Measurements from ENCODE around the gene MYO9B.

Gene MYO9B

GRCh38 chr19:17246681-17247425 lies 171.3 kb downstream of the MYO9B start:
- intact Hi-C loops (cut with DNase I), result no loop called here
- peak in 1 of 10 donors; percentile 87 for DNase-seq

DNA sequence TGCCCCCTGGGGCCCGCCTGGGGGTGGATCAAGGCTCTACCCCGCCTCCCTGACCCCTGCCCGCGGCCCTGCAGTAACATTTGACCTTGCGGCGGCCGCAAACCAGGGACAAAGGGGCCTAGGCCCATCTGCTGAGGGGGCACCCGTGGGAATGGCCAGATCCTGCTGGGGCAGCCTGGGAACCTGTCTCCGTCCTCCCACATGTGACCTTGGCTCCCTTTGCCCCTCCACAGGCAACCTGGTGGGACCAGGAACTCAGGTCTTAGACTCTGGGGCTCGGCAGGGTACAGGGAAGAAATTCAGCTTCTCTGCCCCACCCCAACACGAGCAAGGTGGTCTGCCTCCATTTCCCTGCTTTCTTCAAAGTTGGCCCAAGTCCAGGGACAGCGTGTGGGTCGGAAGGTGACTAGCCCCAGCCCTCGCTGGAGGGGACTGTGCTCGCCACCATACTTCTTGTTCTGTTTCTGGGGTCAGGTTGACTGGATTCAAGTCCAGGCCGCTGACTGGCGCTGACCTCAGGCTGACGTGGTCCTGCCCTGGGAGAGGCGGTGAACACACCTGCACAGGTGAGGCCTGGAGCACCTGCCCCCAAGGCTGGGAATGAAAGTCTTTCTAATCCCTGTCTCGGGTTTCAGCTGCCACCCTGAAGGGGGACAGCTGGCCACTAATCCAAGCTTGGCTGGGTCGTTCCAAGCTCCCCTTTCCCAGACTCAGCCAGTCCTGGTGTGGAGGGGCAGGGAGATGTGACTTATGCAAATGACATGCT lies 172.6 kb downstream of the MYO9B start:
- no peak for DNase-seq
- intact Hi-C loops (cut with DNase I), result no loop called here

- intact Hi-C loops (cut with DNase I), result no loop called here
These were observed 174.4 kb downstream of the MYO9B start for GRCh38 chr19:17249887-17250548.

DNA sequence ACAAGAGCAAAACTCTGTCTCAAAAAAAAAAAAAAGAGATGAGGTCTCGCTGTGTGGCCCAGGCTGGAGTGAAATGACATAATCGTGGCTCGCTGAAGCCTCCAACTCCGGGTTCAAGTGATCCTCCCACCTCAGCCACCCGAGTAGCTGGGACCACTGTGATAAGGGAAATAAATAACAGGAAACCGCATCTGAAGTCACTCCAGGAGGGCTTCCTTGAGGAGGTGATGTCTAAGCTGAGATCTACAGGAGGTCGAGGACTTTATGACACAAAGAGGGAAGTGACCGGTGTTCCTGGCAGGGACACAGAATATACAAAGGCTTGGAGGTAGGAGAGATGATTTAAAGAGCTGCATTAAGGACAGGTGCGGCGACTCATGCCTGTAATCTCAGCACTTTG lies 179.1 kb downstream of the MYO9B start:
- DNase-seq, result no peak
- intact Hi-C loops (cut with DNase I), result no loop called here

More at GRCh38 chr19:17249887-17250548, 174.4 kb downstream of the MYO9B start:
- DNase-seq, result no peak

DNA sequence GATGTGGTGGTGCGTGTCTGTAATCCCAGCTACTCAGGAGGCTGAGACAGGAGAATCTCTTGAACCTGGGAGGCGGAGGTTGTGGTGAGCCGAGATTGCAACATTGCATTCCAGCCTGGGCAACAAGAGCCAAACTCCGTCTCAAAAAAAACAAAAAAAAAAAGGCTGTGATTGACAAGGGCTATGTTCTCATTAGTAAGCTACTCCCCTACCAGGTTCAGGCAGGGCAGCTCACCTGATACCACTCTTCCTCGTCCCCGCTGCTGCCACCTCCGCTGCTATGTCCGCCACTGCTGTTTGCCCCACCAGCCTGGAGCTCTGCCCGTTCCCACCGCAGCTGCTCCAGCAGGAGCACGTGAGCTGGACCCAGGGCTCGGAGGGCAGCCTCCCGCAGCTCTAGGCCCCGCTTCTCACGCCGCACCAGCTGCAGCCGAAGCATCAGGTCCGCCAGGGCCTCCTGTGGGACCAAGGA lies 179.6 kb downstream of the MYO9B start:
- intact Hi-C loops (cut with DNase I), result no loop called here
- no peak for DNase-seq

- intact Hi-C loops (cut with DNase I), result no loop called here
- no peak for DNase-seq
These were observed 180.6 kb downstream of the MYO9B start for GRCh38 chr19:17256130-17256529.

DNA sequence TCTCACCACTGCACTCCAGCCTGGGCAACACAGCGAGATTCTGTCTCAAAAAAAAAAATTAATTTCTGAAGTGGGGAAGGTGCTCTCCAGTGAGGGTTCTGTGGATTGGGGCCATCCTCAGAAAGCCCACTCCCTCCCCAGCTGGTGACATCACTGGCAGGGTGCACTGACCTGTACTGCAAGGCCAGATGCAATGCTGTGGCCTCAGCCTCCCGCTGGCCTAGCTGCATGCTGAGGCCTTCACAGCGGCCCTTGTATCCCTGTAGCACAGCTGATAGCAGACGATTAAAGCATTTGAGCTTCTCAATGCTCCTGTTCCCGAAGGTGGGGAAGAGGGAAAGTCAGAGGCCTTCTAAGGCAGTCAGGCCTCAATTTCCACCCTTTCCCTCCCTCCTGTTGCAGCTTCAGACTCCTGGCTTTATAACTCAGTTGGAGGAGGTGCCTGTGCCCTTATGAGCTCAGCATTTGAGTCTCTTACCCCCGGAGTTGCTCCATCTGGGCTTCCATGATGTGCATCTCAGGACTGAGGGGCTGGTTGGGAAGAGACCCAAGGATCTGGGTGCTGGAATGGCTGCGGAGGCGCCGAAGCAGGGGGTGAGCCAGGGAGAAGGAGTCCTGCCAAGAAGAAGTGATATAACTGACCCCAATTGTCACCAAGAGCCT lies 183.7 kb downstream of the MYO9B start:
- DNase-seq, result no peak
- intact Hi-C loops (cut with DNase I), result no loop called here

DNA sequence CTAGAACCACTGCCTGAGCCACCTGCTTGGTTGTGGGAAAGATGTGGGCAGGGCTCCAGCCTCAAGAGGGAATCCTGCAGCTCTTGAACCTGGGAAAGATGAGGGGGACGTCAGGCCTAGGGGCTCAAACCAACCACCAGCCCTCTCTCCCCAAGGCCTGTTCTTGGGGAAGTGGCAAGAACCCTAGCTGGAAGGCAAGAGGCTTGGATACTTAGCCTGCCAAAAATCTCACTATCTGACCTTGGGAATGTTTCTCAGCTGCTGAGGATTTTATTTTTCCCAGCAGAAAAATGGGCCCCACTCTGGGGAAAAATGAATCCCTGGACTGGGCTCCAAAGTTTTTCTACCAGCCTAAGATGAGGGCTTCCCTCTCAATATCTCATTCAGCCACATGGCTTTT lies 184.4 kb downstream of the MYO9B start:
- no peak for DNase-seq
- intact Hi-C loops (cut with DNase I), result loop anchor here (10.0 kb wide), 1 partner anchor 45 kb away; the partner anchor contains the start of gene USE1

DNA sequence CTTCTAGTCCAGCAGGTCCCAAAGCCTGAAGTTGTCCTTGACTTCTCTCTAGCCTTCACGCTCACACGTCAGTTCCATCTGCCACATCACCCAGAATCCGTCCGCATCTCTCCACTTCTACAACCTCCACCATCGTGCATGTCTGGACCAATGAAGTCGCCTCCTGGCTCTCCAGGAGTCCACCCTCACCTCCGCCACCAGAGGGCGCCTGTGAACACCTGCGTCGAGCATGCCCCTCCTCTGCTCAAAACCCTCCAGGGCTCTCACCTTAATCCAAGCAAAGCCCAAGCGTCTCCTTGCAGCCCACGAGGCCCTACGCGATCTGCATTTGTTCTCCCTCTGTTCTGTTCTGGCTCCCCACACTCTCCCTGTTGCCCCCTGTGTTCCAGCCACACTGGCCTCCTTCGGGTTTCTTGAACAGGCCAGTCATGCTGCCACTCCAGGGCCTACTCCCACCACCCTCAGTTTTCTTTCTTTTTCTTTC lies 185.3 kb downstream of the MYO9B start:
- peak in 7 of 10 donors; percentile 31 to 89 (median 68) for DNase-seq

DNA sequence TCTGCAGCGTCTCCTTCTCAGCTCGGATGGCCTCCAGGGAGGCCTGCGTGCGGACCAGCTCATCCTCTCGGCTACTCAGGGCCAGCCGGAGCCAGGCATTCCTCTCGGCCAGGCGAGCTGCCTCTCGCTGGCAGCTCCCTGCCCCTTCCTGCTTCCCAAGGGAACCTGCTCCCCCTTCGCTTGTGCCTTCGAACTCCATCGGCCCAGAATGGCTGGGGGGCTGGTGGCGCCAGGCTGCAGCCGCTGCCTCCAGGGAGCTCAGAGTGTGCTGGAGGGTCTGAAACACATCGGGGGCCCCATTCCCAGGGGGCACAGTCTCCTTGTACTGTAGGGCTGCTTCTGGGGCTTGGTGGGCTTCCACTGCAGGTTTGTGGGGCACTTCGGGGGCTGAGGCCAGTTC lies 187.0 kb downstream of the MYO9B start:
- intact Hi-C loops (cut with DNase I), result loop anchor here (10.0 kb wide), 1 partner anchor 48 kb away; the partner anchor contains the start of gene USE1
- no peak for DNase-seq

More for the DNA sequence above, 185.3 kb downstream of the MYO9B start:
- intact Hi-C loops (cut with DNase I), result loop anchor here (10.0 kb wide), 1 partner anchor 46 kb away; the partner anchor contains the start of gene USE1

Data from posterior cingulate gyrus (tissue), 11 donors.